HL-60 (cell line): ENCODE results near the gene CCDC54.

Source experiments
- GABPA ChIP-seq: IDR thresholded peaks from 2 replicates; pipeline ENCODE4 v1.6.1; 2012; ENCODE audit warnings: low read depth
- POLR2AphosphoS5 ChIP-seq: IDR thresholded peaks from 2 replicates; pipeline ENCODE4 v1.6.1; 2012; ENCODE audit warnings: low read depth
- SPI1 ChIP-seq: IDR thresholded peaks from 2 replicates; pipeline ENCODE4 v1.6.1; 2012; ENCODE audit warnings: low read depth, mild to moderate bottlenecking, borderline replicate concordance
- TF ChIP-seq, protein P1 (sequence below): IDR thresholded peaks from one replicate; pipeline ENCODE4 v1.5.1; 2011; ENCODE audit warnings: low read length, control low read depth, inconsistent platforms; ENCODE audit not compliant: insufficient read depth
- TF ChIP-seq, protein P2 (sequence below): IDR thresholded peaks from 2 replicates; pipeline ENCODE4 v1.6.1; 2012; ENCODE audit warnings: low read depth; ENCODE audit not compliant: insufficient replicate concordance

DNA sequence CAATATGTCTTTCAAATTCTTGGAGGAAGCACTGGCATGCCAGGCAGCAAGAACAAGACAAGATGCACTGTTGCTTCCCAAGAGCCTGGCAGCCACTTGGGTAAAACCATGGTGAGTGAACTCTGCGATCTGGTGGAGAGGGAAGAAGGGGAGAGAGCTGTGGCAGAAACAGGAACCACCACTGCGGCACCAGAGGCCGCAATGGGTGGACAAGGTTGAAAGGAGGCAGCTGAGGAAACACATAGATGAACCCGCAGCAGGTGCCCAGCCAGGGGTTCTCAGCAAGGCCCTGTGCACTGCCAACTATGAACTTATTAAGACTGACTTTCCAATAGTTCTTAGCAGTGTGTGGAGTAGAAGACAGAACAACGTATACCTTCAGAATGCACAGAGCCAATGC is 48.2 kb upstream of the CCDC54 start:
- TF ChIP-seq POLR2AphosphoS5 (no peak), SPI1 (peak; percentile 14; the same call in 1 of the 2 replicates), GABPA (no peak)
- TF ChIP-seq, protein P1, sequence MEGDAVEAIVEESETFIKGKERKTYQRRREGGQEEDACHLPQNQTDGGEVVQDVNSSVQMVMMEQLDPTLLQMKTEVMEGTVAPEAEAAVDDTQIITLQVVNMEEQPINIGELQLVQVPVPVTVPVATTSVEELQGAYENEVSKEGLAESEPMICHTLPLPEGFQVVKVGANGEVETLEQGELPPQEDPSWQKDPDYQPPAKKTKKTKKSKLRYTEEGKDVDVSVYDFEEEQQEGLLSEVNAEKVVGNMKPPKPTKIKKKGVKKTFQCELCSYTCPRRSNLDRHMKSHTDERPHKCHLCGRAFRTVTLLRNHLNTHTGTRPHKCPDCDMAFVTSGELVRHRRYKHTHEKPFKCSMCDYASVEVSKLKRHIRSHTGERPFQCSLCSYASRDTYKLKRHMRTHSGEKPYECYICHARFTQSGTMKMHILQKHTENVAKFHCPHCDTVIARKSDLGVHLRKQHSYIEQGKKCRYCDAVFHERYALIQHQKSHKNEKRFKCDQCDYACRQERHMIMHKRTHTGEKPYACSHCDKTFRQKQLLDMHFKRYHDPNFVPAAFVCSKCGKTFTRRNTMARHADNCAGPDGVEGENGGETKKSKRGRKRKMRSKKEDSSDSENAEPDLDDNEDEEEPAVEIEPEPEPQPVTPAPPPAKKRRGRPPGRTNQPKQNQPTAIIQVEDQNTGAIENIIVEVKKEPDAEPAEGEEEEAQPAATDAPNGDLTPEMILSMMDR, result no peak
- TF ChIP-seq, protein P2, sequence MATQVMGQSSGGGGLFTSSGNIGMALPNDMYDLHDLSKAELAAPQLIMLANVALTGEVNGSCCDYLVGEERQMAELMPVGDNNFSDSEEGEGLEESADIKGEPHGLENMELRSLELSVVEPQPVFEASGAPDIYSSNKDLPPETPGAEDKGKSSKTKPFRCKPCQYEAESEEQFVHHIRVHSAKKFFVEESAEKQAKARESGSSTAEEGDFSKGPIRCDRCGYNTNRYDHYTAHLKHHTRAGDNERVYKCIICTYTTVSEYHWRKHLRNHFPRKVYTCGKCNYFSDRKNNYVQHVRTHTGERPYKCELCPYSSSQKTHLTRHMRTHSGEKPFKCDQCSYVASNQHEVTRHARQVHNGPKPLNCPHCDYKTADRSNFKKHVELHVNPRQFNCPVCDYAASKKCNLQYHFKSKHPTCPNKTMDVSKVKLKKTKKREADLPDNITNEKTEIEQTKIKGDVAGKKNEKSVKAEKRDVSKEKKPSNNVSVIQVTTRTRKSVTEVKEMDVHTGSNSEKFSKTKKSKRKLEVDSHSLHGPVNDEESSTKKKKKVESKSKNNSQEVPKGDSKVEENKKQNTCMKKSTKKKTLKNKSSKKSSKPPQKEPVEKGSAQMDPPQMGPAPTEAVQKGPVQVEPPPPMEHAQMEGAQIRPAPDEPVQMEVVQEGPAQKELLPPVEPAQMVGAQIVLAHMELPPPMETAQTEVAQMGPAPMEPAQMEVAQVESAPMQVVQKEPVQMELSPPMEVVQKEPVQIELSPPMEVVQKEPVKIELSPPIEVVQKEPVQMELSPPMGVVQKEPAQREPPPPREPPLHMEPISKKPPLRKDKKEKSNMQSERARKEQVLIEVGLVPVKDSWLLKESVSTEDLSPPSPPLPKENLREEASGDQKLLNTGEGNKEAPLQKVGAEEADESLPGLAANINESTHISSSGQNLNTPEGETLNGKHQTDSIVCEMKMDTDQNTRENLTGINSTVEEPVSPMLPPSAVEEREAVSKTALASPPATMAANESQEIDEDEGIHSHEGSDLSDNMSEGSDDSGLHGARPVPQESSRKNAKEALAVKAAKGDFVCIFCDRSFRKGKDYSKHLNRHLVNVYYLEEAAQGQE, result no peak
